AG04449 (cell line): ENCODE results near the gene TAS2R19.

Source experiments
- CTCF ChIA-PET: fragments of 350-600 bp; formaldehyde crosslinking; extraction: SDS; loops from one replicate; lab custom pipeline; 2021; ENCODE audit warnings: antibody characterized with exemption; lab: Yijun Ruan, JAX
- POLR2A ChIA-PET: fragments of 400-600, 350-600 bp; formaldehyde crosslinking; extraction: SDS; loops from one replicate; lab custom pipeline; 2020; ENCODE audit warnings: antibody characterized with exemption, inconsistent platforms; lab: Yijun Ruan, JAX
- DNase-seq: peaks from one replicate; pipeline ENCODE4 v3.0.0-alpha.2; 2010; ENCODE audit warnings: low read depth, low spot score
- H3K4me3 ChIP-seq: 2 replicates; pipeline ENCODE4 v1.5.1; 2011; ENCODE audit warnings: low read depth, mild to moderate bottlenecking, control low read depth, low read length
- TF ChIP-seq, protein P1 (sequence below): IDR thresholded peaks from one replicate; pipeline ENCODE4 v1.5.1; 2011; ENCODE audit warnings: mild to moderate bottlenecking, moderate library complexity, low read length, control low read depth, inconsistent platforms; ENCODE audit not compliant: insufficient read depth; ENCODE audit errors: missing control alignments

TAS2R19 gene

DNA sequence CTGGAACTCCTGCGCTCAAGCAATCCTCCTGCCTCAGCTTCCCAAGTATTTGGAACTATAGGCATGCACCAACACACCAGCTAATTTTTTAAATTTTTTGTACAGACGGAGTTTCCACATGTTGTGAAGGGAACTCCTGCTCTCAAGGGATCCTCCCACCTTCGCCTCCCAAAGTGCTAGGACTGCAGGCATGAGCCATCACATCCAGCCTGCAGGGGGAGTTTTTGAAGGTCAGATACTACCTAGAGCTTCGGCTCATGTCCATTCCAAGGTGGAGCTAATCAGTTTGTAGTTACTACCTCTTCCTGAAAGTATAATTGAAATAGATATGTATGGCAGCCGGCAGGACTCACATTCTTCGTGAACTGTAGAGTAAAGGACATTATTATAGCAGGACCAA, 3.7 kb upstream of the TAS2R19 start:
- CTCF ChIA-PET = no interaction called here
- DNase-seq = no peak
- TF ChIP-seq, protein P1, sequence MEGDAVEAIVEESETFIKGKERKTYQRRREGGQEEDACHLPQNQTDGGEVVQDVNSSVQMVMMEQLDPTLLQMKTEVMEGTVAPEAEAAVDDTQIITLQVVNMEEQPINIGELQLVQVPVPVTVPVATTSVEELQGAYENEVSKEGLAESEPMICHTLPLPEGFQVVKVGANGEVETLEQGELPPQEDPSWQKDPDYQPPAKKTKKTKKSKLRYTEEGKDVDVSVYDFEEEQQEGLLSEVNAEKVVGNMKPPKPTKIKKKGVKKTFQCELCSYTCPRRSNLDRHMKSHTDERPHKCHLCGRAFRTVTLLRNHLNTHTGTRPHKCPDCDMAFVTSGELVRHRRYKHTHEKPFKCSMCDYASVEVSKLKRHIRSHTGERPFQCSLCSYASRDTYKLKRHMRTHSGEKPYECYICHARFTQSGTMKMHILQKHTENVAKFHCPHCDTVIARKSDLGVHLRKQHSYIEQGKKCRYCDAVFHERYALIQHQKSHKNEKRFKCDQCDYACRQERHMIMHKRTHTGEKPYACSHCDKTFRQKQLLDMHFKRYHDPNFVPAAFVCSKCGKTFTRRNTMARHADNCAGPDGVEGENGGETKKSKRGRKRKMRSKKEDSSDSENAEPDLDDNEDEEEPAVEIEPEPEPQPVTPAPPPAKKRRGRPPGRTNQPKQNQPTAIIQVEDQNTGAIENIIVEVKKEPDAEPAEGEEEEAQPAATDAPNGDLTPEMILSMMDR = no peak
- POLR2A ChIA-PET = no interaction called here
- H3K4me3 ChIP-seq = no peak overlapping the region

DNA sequence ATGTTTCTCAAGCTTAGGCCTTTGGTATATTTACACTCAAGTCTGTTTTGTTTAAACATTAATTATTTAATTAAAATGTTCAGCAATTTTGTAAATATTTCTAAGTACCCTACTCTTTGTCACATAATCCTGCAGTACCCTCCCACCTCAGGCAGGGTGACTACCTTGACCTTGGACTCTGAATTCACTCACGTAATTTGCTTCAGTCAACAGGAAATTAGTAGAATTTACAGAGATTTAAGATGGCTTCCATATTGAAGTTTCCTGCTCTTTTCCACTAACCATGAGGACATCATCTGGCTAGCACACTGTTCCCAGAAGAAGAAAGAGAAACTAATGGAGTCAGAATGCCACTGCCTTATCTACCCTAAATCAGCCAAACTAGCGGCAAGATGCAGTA, 967 bp upstream of the TAS2R19 start:
- DNase-seq = no peak
- CTCF ChIA-PET = no interaction called here
- TF ChIP-seq, protein P1 = no peak
- POLR2A ChIA-PET = no interaction called here
- H3K4me3 ChIP-seq = no peak overlapping the region

DNA sequence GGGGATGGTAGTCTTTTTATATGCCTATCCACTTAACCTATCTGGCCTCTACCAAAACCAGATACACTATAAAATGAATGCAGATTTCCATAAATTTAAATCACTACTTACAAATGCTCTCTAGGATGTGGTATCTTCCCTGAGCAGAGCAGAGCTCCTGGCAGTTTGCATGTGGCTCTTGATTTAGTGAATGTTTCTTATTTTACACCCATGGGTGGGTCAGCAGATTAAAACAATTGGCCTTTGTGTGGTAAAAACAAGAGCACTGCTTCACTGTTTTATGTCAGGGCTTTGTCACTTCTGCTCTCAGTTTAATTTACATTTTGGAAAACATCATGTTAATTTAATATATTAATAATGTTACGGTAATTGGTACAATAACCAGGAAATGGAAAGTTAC, 5.5 kb downstream of the TAS2R19 start:
- DNase-seq = no peak
- TF ChIP-seq, protein P1 = no peak

DNA sequence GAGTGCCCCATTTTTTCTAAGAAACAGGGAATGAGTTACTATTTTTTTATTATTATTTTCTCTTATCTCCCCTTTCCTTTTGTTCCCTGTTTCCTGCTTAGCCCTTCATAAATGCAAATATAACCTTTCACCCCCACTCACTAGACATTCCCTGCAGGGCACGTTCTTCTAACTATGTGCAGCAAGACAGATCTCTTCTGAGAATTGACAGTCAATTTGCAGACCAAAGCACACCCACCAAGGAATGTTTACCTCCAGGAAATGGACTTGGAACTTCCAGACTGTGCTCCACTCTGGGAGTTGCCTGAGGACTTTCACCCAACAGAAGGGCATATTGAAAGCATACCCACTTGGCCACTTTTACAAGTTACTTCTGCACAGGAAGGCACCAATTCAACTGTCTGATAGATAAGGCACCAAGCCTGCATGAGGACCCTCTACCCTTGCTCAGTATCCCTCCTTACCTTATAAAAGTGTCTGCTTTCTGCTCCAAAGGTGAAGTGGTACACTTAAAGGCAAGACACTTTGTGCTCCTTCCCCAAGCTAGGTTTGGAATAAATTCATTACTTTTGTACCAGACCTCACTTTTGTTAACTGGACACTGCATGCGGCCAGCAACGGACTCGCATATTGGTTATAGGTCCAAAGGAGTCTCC, 6.5 kb downstream of the TAS2R19 start:
- CTCF ChIA-PET = no interaction called here
- POLR2A ChIA-PET = no interaction called here
- no peak for DNase-seq
- H3K4me3 ChIP-seq = no peak overlapping the region
- TF ChIP-seq, protein P1 = no peak

More for the DNA sequence above, 5.5 kb downstream of the TAS2R19 start:
- no peak overlapping the region for H3K4me3 ChIP-seq
- CTCF ChIA-PET = no interaction called here
- POLR2A ChIA-PET = no interaction called here

DNA sequence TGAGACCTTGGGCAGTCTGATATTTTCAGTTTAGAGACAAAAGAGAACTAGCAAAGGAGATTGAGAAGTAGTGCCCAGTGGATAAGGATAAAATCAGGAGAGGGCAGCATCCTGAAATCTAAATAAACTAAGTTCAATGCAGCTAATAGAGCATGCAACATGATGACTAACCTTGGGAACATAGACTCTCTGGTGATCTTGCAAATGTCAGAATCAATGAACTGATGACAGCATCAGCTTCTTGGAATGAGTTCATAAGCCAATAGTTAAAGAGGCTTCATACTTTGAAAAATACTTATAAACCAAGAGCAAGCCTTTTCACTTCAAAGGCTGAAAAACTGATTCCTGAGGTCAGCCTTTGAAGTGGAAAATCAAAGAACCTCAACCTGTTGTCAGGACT, 8.2 kb downstream of the TAS2R19 start:
- POLR2A ChIA-PET = no interaction called here
- DNase-seq = peak; percentile 1
- TF ChIP-seq, protein P1 = no peak
- H3K4me3 ChIP-seq = no peak overlapping the region
- CTCF ChIA-PET = interaction anchor here (0.6 kb wide), 1 partner anchor 40 kb away, joined by 3 read pairs; no protein-coding TSS in a partner anchor

DNA sequence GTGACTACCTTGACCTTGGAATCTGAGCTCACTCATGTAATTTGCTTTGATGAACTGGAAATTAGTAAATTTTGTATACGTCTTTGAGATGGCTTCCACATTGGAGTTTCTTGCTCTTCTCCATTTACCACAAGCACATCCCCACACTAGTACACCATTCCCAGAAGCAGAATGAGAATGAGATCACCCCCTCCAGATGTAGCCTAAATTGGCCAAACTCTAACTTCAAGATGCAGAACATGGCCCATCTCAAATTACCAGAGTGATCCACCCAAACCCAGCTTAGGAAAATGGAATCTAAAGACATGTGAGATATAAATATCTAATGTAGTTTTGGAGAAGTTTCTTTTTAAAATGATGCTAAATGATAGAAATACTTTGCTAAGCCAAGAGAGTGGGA, 14.8 kb downstream of the TAS2R19 start:
- ChIA-PET CTCF (no interaction called here), POLR2A (no interaction called here)
- no peak for DNase-seq
- no peak overlapping the region for H3K4me3 ChIP-seq
- TF ChIP-seq, protein P1 = no peak
